GM20431 (cell line): ENCODE results near the gene DTWD2.

Experiments used
- in situ Hi-C: fragments of 300-500 bp; cut with MseI, MboI; formaldehyde crosslinking; loops from one replicate; pipeline ENCODE4 v1.15.0; 2020; ENCODE audit warnings: low sequenced_read_pairs; ENCODE audit not compliant: unreplicated experiment

Gene DTWD2

GRCh38 chr5:118796081-118796480 lies 192.3 kb downstream of the DTWD2 start:
- in situ Hi-C loops, result no loop called here

GRCh38 chr5:118794281-118794680 lies 194.1 kb downstream of the DTWD2 start:
- in situ Hi-C loops, result no loop called here

GRCh38 chr5:118793652-118794051 lies 194.7 kb downstream of the DTWD2 start:
- in situ Hi-C loops, result no loop called here

- in situ Hi-C loops, result no loop called here
Measured at GRCh38 chr5:118793091-118793490, 195.3 kb downstream of the DTWD2 start.

GRCh38 chr5:118791926-118792734 lies 196.2 kb downstream of the DTWD2 start:
- in situ Hi-C loops, result no loop called here

GRCh38 chr5:118789366-118789765 lies 199.0 kb downstream of the DTWD2 start:
- in situ Hi-C loops, result no loop called here

GRCh38 chr5:118788351-118788750 lies 200.0 kb downstream of the DTWD2 start:
- in situ Hi-C loops, result no loop called here
